ENCODE results near the gene SRCAP.
A peak's percentile ranks its signal among the peaks of the same experiment; 100 is the strongest.

Gene SRCAP

GRCh38 chr16:30731411-30731810 lies 32.4 kb downstream of the SRCAP start:
- no peak for DNase-seq (ENCODE audit: low read depth, low spot score)

GRCh38 chr16:30736995-30737793 lies 38.2 kb downstream of the SRCAP start:
- no peak for DNase-seq (ENCODE audit: low read depth, low spot score)

GRCh38 chr16:30737794-30738648 lies 39.0 kb downstream of the SRCAP start:
- DNase-seq (ENCODE audit: low read depth, low spot score), result no peak

GRCh38 chr16:30738984-30739951 lies 40.3 kb downstream of the SRCAP start:
- DNase-seq (ENCODE audit: low read depth, low spot score), result no peak

- no peak for DNase-seq (ENCODE audit: low read depth, low spot score)
Observed at GRCh38 chr16:30740364-30741251, 41.6 kb downstream of the SRCAP start.

- DNase-seq (ENCODE audit: low read depth, low spot score), result no peak
Observed at GRCh38 chr16:30741461-30741914, 42.5 kb downstream of the SRCAP start.

GRCh38 chr16:30743716-30744115 lies 44.7 kb downstream of the SRCAP start:
- DNase-seq (ENCODE audit: low read depth, low spot score), result no peak

- DNase-seq (ENCODE audit: low read depth, low spot score), result no peak
Observed at GRCh38 chr16:30744183-30744582, 45.2 kb downstream of the SRCAP start.

- DNase-seq (ENCODE audit: low read depth, low spot score), result no peak
Observed at GRCh38 chr16:30745082-30745481, 46.1 kb downstream of the SRCAP start.

GRCh38 chr16:30746638-30747175 lies 47.7 kb downstream of the SRCAP start:
- DNase-seq (ENCODE audit: low read depth, low spot score), result no peak

- DNase-seq (ENCODE audit: low read depth, low spot score), result no peak
Observed at GRCh38 chr16:30747331-30747730, 48.4 kb downstream of the SRCAP start.

GRCh38 chr16:30747799-30748633 lies 49.0 kb downstream of the SRCAP start, which contains the start of gene PHKG2:
Gene PHKG2 (plus strand): TSS chr16:30748425. CDS start chr16:30748821, 396 bp downstream.
- peak; percentile 89 for DNase-seq (ENCODE audit: low read depth, low spot score)

GRCh38 chr16:30748634-30749445 lies 49.9 kb downstream of the SRCAP start:
- no peak for DNase-seq (ENCODE audit: low read depth, low spot score)

GRCh38 chr16:30750201-30750600 lies 51.2 kb downstream of the SRCAP start:
- no peak for DNase-seq (ENCODE audit: low read depth, low spot score)

GRCh38 chr16:30750876-30751465 lies 52.0 kb downstream of the SRCAP start:
- DNase-seq (ENCODE audit: low read depth, low spot score), result no peak

- no peak for DNase-seq (ENCODE audit: low read depth, low spot score)
Observed at GRCh38 chr16:30753596-30753995, 54.6 kb downstream of the SRCAP start.

- DNase-seq (ENCODE audit: low read depth, low spot score), result no peak
Observed at GRCh38 chr16:30755955-30756780, 57.2 kb downstream of the SRCAP start.
